NCI-H226 (cell line): ENCODE measurements around the gene NEURL4.
"Not testable (repeated sequence)": the region's sequence is repeated elsewhere in the genome, so short reads cannot be mapped to it uniquely, and the experiment has no call there.

Experiments used
- DNase-seq: peaks from one replicate; pipeline ENCODE4 v3.0.0-alpha.2; 2015

NEURL4 gene

GRCh38 chr17:7346761-7347614, 17.9 kb upstream of the NEURL4 start:
- no peak for DNase-seq

- no peak for DNase-seq
Observed at GRCh38 chr17:7343250-7343649, 14.1 kb upstream of the NEURL4 start.

DNA sequence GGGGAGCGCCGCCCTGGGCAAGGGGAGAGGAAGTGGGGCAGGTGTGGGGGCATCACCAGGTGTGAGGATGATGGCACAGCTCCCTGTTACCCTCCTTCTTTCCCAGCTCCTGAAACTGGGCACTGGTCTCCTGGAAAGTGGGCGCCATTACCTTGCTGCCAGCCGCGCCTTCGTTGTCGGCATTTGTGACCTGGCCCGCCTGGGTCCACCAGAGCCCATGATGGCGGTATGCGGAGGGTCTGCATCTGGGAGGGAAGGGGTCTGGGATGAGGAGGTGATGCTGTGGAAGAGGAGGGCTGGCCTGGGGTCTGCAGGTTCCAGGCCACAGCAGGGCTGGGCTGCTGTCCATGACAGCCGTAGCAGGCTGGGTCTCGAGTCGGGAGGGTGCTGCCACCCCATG, 12.7 kb upstream of the NEURL4 start:
- no peak for DNase-seq

DNA sequence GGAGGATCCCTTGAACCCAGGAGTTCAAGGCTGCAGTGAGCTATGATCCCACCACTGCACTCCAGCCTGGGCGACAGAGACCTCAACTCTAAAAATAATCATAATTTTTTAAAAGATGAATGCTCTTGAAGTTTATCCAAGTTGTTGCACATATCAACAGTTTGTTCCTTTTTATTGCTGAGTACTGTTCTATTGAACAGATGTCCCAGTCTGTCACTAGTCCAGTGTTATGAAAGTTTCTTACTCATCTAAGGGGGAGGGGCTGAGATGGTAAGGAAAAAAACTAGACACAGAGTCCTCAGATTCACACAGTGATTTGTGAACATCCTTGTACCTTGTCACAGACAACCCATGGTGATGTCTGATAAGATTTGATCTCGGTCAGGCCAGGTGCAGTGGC, 11.0 kb upstream of the NEURL4 start:
- no peak for DNase-seq

DNA sequence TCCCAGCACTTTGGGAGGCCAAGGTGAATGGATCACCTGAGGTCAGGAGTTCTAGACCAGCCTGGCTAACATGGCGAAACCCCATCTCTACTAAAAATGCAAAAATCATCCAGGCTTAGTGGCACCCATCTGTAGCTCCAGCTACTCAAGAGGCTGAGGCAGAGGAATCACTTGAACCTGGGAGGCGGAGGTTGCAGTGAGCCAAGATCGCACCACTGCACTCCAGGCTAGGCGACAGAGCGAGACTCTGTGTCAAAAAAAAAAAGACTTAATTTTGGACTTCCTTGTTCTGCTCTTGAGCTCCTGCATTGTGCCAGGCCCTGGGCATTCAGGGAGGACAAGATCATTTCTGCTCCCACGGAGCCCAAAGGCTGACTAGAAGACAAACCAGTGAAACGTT, 8.5 kb upstream of the NEURL4 start:
- not testable (repeated sequence) for DNase-seq

GRCh38 chr17:7336240-7337175, 7.4 kb upstream of the NEURL4 start, which contains the start of gene ACAP1:
ACAP1 (plus strand) TSS chr17:7336529; CDS start chr17:7336735, 206 bp downstream.
- DNase-seq, result no peak

GRCh38 chr17:7335765-7336164, 6.6 kb upstream of the NEURL4 start:
- DNase-seq, result not testable (repeated sequence)

- DNase-seq, result no peak
Observed at GRCh38 chr17:7334938-7335538, 5.9 kb upstream of the NEURL4 start.

GRCh38 chr17:7332600-7333069, 3.5 kb upstream of the NEURL4 start:
- DNase-seq, result not testable (repeated sequence)

GRCh38 chr17:7332111-7332510, 3.0 kb upstream of the NEURL4 start:
- no peak for DNase-seq

DNA sequence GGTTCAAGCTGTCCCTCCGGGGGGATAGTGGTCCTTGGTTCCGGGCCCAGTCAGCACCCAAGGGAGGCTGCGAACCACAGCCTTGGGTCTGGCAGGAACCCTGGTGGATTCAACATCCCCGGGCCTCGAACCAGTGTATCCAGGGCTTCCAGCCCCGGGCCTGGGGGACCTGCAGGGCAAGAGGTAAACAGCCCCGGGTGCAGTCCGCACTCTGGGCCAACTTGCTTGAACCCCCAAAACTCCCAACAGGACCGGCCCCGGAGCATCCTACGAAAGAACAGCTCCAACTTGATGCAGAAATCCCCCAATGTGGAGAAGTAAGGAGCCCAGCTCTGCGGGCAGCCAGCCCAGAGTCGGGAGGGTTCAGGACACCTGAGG, 1.5 kb upstream of the NEURL4 start:
- DNase-seq, result no peak

GRCh38 chr17:7329997-7330637, 982 bp upstream of the NEURL4 start:
- peak; percentile 72 for DNase-seq

GRCh38 chr17:7329374-7329996, 350 bp upstream of the NEURL4 start:
- peak; percentile 99 for DNase-seq

GRCh38 chr17:7328009-7328408, 1.1 kb downstream of the NEURL4 start:
- DNase-seq, result no peak

DNA sequence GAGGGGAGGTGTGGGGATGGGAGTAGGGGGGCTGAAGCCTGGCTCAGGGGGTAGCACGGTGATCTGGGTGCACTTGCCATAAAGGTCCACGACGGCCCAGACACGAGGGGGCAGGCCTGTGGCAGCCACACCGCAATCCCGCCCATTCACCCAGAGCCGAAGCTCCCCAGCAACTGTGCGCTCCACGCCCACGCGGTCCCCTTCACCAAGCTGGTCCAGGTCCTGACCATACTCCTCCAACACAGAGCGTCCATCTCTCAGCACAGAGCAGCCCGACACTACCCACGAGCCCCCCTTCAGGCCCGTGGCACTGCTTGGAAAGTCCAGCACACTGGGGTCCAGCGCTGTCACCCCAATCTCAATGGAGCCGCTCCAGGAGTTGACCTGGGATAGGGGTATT, 1.6 kb downstream of the NEURL4 start:
- DNase-seq, result no peak

DNA sequence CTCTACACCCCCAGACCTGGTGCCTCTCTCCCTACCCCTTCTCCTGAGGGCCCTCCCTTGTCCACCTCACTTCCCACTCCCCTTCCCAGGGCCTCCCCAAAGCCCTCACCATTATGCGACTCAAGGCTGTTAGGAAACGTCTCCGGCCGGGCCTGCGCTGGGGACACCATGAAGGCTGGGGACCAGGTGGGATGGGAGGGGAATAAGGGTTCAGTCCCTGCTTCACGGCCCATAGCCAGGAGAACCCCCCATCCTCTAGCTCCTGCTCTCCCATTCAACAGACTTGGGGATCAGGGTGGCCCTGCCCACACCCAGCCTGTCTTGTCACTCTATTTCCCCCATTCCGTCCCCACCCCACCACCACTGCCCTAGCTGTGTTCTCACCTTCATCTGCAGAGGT, 2.1 kb downstream of the NEURL4 start:
- DNase-seq, result no peak

DNA sequence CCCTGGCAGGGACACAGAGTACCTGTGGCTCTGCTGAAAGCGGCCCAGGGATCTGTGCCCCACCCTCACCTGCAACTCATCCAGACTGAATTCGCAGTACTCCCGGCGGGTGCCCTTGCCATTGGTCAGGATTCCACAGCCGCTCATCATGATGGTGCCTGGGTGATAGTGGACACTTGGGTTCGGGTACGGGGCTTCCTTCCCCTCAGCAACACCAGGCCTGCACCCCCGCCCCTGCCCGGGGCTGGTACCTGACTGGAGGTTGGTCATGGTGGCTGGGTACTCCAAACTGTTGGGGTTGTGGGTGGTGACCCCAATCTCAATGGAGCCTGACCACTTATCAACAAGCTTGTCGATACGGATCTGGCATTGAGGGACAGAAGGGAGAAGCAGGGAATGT, 2.9 kb downstream of the NEURL4 start:
- no peak for DNase-seq

- DNase-seq, result no peak
Observed at GRCh38 chr17:7325031-7325528, 4.1 kb downstream of the NEURL4 start.

DNA sequence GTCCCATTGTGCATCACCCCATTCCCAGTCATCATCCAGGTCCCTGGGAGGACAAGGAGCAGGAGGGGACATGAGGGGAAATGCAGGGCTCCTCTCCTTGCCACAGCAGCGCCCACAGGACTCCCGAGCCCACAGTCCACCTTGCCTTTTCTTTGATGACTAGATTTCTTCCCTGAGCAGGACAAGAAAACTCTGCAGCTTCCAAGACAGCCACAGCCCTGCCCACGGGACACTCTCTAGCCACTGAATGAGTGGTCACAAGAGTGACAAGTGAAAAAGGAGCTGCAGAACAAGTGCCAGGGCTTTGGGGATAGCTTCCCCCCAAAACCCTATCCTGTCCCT, 4.7 kb downstream of the NEURL4 start:
- DNase-seq, result no peak

- no peak for DNase-seq
Observed at GRCh38 chr17:7323731-7324437, 5.3 kb downstream of the NEURL4 start.

GRCh38 chr17:7322520-7323194, 6.5 kb downstream of the NEURL4 start:
- no peak for DNase-seq
